SK-N-SH (cell line): ENCODE measurements around the gene UBE4B. TPM values are rescaled to one million over a fixed set of nuclear protein-coding genes. Genes with fewer than 3 reads are reported as not detected.

ENCODE experiments used
- CTCF ChIA-PET: fragments of 300-600, 350-600 bp; formaldehyde crosslinking; extraction: SDS; loops from one replicate; lab custom pipeline; 2021; lab: Yijun Ruan, JAX
- POLR2A ChIA-PET: fragments of 350-600 bp; sonication (Branson Sonifier 250); formaldehyde crosslinking; extraction: SDS; loops from one replicate; lab custom pipeline; 2020; ENCODE audit warnings: antibody characterized with exemption, inconsistent platforms; lab: Yijun Ruan, JAX
- DNase-seq: peaks from one replicate; pipeline ENCODE4 v3.0.0; 2012
- H2AFZ ChIP-seq: fragments of 200-600 bp; sonication (generic); 2 replicates; pipeline ENCODE4 v1.8.1; 2016; ENCODE audit warnings: antibody characterized with exemption, mild to moderate bottlenecking, low read depth
- H3F3A ChIP-seq: fragments of 200-600 bp; sonication (generic); replicated peaks from 2 replicates; pipeline ENCODE3; 2016; ENCODE audit warnings: antibody characterized with exemption, mild to moderate bottlenecking; ENCODE audit not compliant: insufficient read depth
- H3K27ac ChIP-seq, 2 experiments: fragments of 200-500 bp in 1 of 2; fragments of 200-600 bp in 1 of 2; sonication (Bioruptor generic) in 1 of 2; sonication (generic), shearing (Covaris generic) in 1 of 2; 2 replicates each; pipeline versions ENCODE4 v1.5.1 to v1.6.1; 2014 to 2016; ENCODE audit warnings: low read depth in 2 of 2, inconsistent platforms in 1 of 2, low read length in 1 of 2, mild to moderate bottlenecking in 1 of 2, mixed read lengths in 1 of 2
- H3K27me3 ChIP-seq: fragments of 200-600 bp; sonication (generic), shearing (Covaris generic); 2 replicates; pipeline ENCODE4 v1.6.1; 2016; ENCODE audit warnings: mixed run types; ENCODE audit not compliant: insufficient read depth
- H3K36me3 ChIP-seq, 2 experiments: fragments of 200-500 bp in 1 of 2; fragments of 200-600 bp in 1 of 2; sonication (Bioruptor generic) in 1 of 2; sonication (generic) in 1 of 2; replicated peaks in 1 of 2; 2 replicates each; pipeline versions ENCODE3 to v1.5.1; 2014 to 2016; ENCODE audit warnings: low read length in 1 of 2, mild to moderate bottlenecking in 1 of 2; ENCODE audit not compliant: insufficient read depth in 2 of 2, control insufficient read depth in 1 of 2
- H3K4me1 ChIP-seq, 2 experiments: fragments of 200-500 bp in 1 of 2; fragments of 200-600 bp in 1 of 2; sonication (Bioruptor generic) in 1 of 2; sonication (generic), shearing (Covaris generic) in 1 of 2; 2 replicates each; pipeline versions ENCODE4 v1.5.1 to v1.6.1; 2014 to 2016; ENCODE audit warnings: low read depth in 1 of 2, low read length in 1 of 2, mixed run types in 1 of 2; ENCODE audit not compliant: insufficient read depth in 2 of 2, control insufficient read depth in 1 of 2
- H3K4me2 ChIP-seq: fragments of 200-600 bp; sonication (generic), shearing (Covaris generic); 2 replicates; pipeline ENCODE4 v1.6.1; 2017; ENCODE audit warnings: mixed run types
- H3K4me3 ChIP-seq, 2 experiments: fragments of 200-500 bp in 1 of 2; fragments of 200-600 bp in 1 of 2; sonication (Bioruptor generic) in 1 of 2; sonication (generic), shearing (Covaris generic) in 1 of 2; 2 replicates each; pipeline versions ENCODE4 v1.5.1 to v1.8.1; 2014 to 2016; ENCODE audit warnings: low read depth in 2 of 2, inconsistent platforms in 1 of 2, low read length in 1 of 2, mild to moderate bottlenecking in 1 of 2, mixed read lengths in 1 of 2, moderate library complexity in 1 of 2
- H3K79me2 ChIP-seq: fragments of 200-600 bp; sonication (generic); 2 replicates; pipeline ENCODE4 v1.8.1; 2017; ENCODE audit warnings: mild to moderate bottlenecking; ENCODE audit not compliant: insufficient read depth
- H3K9ac ChIP-seq: fragments of 200-600 bp; sonication (generic); 2 replicates; pipeline ENCODE4 v1.6.1; 2017; ENCODE audit warnings: mixed run types
- H3K9me2 ChIP-seq: fragments of 200-600 bp; sonication (generic); 2 replicates; pipeline ENCODE4 v1.6.1; 2017; ENCODE audit warnings: mixed run types
- H3K9me3 ChIP-seq: fragments of 200-600 bp; sonication (generic); 2 replicates; pipeline ENCODE4 v1.6.1; 2017; ENCODE audit warnings: mixed run types, mild to moderate bottlenecking, moderate library complexity
- H4K20me1 ChIP-seq: fragments of 200-600 bp; sonication (generic); 2 replicates; pipeline ENCODE4 v1.6.1; 2017; ENCODE audit warnings: mild to moderate bottlenecking, mixed run types; ENCODE audit not compliant: insufficient read depth
- ELF1 ChIP-seq: IDR thresholded peaks from 2 replicates; pipeline ENCODE4 v1.4.0; 2012
- EP300 ChIP-seq, 2 experiments: IDR thresholded peaks; 2 replicates each; pipeline versions ENCODE4 v1.4.0 to v1.6.1; 2012; ENCODE audit warnings: borderline replicate concordance in 1 of 2, low read depth in 1 of 2, low read length in 1 of 2
- EZH2phosphoT487 ChIP-seq: fragments of 200-600 bp; sonication (generic); IDR thresholded peaks from 2 replicates; pipeline ENCODE4 v1.6.1; 2017; ENCODE audit warnings: low read depth, mixed run types, mild to moderate bottlenecking, antibody characterized with exemption, moderate library complexity, borderline replicate concordance
- FOXM1 ChIP-seq: IDR thresholded peaks from 2 replicates; pipeline ENCODE4 v1.4.0; 2012; ENCODE audit warnings: low read depth, mild to moderate bottlenecking
- GATA2 ChIP-seq: sonication (generic); formaldehyde crosslinking; IDR thresholded peaks from 2 replicates; pipeline ENCODE4 v1.5.0; 2020; ENCODE audit warnings: mild to moderate bottlenecking, missing genetic modification reagents
- MXI1 ChIP-seq: IDR thresholded peaks from 2 replicates; pipeline ENCODE4 v1.6.1; 2012; ENCODE audit warnings: mild to moderate bottlenecking, low read depth, low read length, improper control_type of control experiment
- NFIC ChIP-seq: IDR thresholded peaks from 2 replicates; pipeline ENCODE4 v1.4.0; 2012; ENCODE audit warnings: borderline replicate concordance
- NRF1 ChIP-seq: IDR thresholded peaks from 2 replicates; pipeline ENCODE4 v1.6.1; 2012; ENCODE audit warnings: low read depth, mild to moderate bottlenecking, low read length
- RCOR1 ChIP-seq: fragments of 150-350 bp; IDR thresholded peaks from 2 replicates; pipeline ENCODE4 v1.6.1; 2017; ENCODE audit warnings: antibody characterized with exemption, low read length
- RFX5 ChIP-seq: IDR thresholded peaks from 2 replicates; pipeline ENCODE4 v1.6.1; 2012; ENCODE audit warnings: mild to moderate bottlenecking, improper control_type of control experiment, low read length
- TAF1 ChIP-seq: IDR thresholded peaks from 2 replicates; pipeline ENCODE4 v1.6.1; 2012; ENCODE audit warnings: low read depth, mild to moderate bottlenecking, low read length, moderate library complexity, borderline replicate concordance
- USF2 ChIP-seq: fragments of 150-350 bp; IDR thresholded peaks from 2 replicates; pipeline ENCODE4 v1.6.1; 2017; ENCODE audit warnings: antibody characterized with exemption, low read length, low read depth, borderline replicate concordance
- WGBS: methylation state at CpG from one replicate; pipeline ENCODE4 v1.1.6; 2017; ENCODE audit warnings: low lambda C conversion rate; 5-methylcytosine and 5-hydroxymethylcytosine counted together
- polyA plus RNA-seq, 3 experiments: library from polyadenylated mRNA; depleted of rRNA; stranded (reverse); fragments of >200 nt; gene quantifications; 2 replicates each; pipeline ENCODE4 v1.2.3, GENCODE V29; 2012
- TF ChIP-seq, protein P1 (sequence below): fragments of 150-350 bp; IDR thresholded peaks from 2 replicates; pipeline ENCODE4 v1.6.1; 2016; ENCODE audit warnings: mild to moderate bottlenecking, low read depth, low read length
- TF ChIP-seq, protein P2 (sequence below): IDR thresholded peaks from 2 replicates; pipeline ENCODE4; 2012
- TF ChIP-seq, protein P3 (sequence below): IDR thresholded peaks from 2 replicates; pipeline ENCODE4 v1.6.1; 2012; ENCODE audit warnings: mild to moderate bottlenecking, low read depth, low read length, moderate library complexity
- TF ChIP-seq, protein P4 (sequence below): IDR thresholded peaks from 2 replicates; pipeline ENCODE4 v1.4.0; 2012; ENCODE audit warnings: low read depth, borderline replicate concordance
- TF ChIP-seq, protein P5 (sequence below): fragments of 200-600 bp; sonication (generic); IDR thresholded peaks from 2 replicates; pipeline ENCODE4 v1.6.1; 2017; ENCODE audit warnings: antibody characterized with exemption, mild to moderate bottlenecking, moderate library complexity

The UBE4B gene
- polyA plus RNA-seq, 1 of the 3 experiments (the other 2 are of a cell fraction), result 19.1 TPM

- Histone ChIP-seq H3K9me2 (no peaks in the 10 kb centered on the region), H3K9ac (no peak overlapping the region), H3K4me1 (peaks cover 6 to 27% of the 10 kb centered on the region in 2 experiments; a peak in 3 of 4 replicates), H3K79me2 (peaks cover 73% of the 10 kb centered on the region), H3K27ac (no peak overlapping the region), H3K27me3 (no peaks in the 10 kb centered on the region), H3K36me3 (peaks cover under 1 to 2% of the 10 kb centered on the region in 2 experiments), H3K9me3 (no peaks in the 10 kb centered on the region), H3F3A (peaks cover 37% of the 10 kb centered on the region), H2AFZ (no peak overlapping the region), H3K4me3 (no peak overlapping the region), H3K4me2 (no peak overlapping the region), H4K20me1 (peaks cover 5% of the 10 kb centered on the region)
- POLR2A ChIA-PET, result no interaction called here
- CTCF ChIA-PET, result interaction anchor here (0.9 kb wide), 1 partner anchor 120 kb away, joined by 3 read pairs; no protein-coding TSS in a partner anchor
- TF ChIP-seq RCOR1, result no peak
- TF ChIP-seq MXI1, result no peak
- no peak for TF ChIP-seq EZH2phosphoT487
- no peak for TF ChIP-seq GATA2
- no peak for TF ChIP-seq EP300 (IDR thresholded peaks at IDR 0.05; ENCODE audit: borderline replicate concordance in 1 of 2, low read depth in 1 of 2, low read length in 1 of 2)
- no peak for DNase-seq
- WGBS, result 94% methylated on average over 4 of the region's 4 CpGs
These were observed 37.4 kb downstream of the UBE4B start for GRCh38 chr1:10070206-10070605.

DNA sequence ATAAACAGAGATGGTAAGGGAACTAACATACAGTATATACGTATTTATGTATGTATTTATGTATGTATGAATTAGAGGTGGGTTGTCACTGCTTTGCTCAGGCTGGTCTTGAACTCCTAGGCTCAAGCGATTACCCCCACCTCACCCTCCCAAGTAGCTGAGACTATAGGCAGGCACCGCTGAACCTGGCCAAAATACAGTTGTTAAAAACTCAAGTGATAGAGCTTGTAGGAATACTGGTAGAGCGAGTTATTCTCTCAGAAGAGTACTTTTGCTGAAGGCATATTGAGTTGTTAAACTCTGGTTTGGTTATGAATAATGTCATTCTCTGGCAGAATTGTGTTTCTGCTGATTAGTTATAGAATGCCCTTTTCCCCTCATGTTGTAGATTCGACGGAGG lies 38.9 kb downstream of the UBE4B start:
- H3K9me2 ChIP-seq, result no peaks in the 10 kb centered on the region
- 91% methylated on average over 6 of the region's 6 CpGs for WGBS
- no peak overlapping the region for H3K9ac ChIP-seq
- no peak overlapping the region for H3K4me3 ChIP-seq
- CTCF ChIA-PET, result no interaction called here
- no peaks in the 10 kb centered on the region for H3K27me3 ChIP-seq
- no peak overlapping the region for H2AFZ ChIP-seq
- POLR2A ChIA-PET, result interaction anchor here (0.6 kb wide), 1 partner anchor 1283 kb away, joined by 3 read pairs; no protein-coding TSS in a partner anchor
- peaks cover 2 to 5% of the 10 kb centered on the region in 2 experiments for H3K36me3 ChIP-seq
- DNase-seq, result no peak
- H3K4me2 ChIP-seq, result no peak overlapping the region
- peaks cover 75% of the 10 kb centered on the region for H3K79me2 ChIP-seq
- peaks cover 5% of the 10 kb centered on the region for H4K20me1 ChIP-seq
- no peaks in the 10 kb centered on the region for H3K9me3 ChIP-seq
- peaks cover 6 to 25% of the 10 kb centered on the region in 2 experiments; a peak in 3 of 4 replicates for H3K4me1 ChIP-seq
- H3F3A ChIP-seq, result peaks cover 29% of the 10 kb centered on the region
- H3K27ac ChIP-seq, result no peak overlapping the region
- TF ChIP-seq RFX5 (no peak), MXI1 (no peak), ELF1 (no peak), RCOR1 (no peak), NRF1 (no peak), EZH2phosphoT487 (no peak), FOXM1 (no peak), TAF1 (no peak), NFIC (no peak), GATA2 (no peak), USF2 (no peak)
- TF ChIP-seq, protein P1, sequence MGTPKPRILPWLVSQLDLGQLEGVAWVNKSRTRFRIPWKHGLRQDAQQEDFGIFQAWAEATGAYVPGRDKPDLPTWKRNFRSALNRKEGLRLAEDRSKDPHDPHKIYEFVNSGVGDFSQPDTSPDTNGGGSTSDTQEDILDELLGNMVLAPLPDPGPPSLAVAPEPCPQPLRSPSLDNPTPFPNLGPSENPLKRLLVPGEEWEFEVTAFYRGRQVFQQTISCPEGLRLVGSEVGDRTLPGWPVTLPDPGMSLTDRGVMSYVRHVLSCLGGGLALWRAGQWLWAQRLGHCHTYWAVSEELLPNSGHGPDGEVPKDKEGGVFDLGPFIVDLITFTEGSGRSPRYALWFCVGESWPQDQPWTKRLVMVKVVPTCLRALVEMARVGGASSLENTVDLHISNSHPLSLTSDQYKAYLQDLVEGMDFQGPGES, result no peak
- TF ChIP-seq, protein P2, sequence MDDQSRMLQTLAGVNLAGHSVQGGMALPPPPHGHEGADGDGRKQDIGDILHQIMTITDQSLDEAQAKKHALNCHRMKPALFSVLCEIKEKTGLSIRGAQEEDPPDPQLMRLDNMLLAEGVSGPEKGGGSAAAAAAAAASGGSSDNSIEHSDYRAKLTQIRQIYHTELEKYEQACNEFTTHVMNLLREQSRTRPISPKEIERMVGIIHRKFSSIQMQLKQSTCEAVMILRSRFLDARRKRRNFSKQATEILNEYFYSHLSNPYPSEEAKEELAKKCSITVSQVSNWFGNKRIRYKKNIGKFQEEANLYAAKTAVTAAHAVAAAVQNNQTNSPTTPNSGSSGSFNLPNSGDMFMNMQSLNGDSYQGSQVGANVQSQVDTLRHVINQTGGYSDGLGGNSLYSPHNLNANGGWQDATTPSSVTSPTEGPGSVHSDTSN, result no peak
- TF ChIP-seq, protein P3, sequence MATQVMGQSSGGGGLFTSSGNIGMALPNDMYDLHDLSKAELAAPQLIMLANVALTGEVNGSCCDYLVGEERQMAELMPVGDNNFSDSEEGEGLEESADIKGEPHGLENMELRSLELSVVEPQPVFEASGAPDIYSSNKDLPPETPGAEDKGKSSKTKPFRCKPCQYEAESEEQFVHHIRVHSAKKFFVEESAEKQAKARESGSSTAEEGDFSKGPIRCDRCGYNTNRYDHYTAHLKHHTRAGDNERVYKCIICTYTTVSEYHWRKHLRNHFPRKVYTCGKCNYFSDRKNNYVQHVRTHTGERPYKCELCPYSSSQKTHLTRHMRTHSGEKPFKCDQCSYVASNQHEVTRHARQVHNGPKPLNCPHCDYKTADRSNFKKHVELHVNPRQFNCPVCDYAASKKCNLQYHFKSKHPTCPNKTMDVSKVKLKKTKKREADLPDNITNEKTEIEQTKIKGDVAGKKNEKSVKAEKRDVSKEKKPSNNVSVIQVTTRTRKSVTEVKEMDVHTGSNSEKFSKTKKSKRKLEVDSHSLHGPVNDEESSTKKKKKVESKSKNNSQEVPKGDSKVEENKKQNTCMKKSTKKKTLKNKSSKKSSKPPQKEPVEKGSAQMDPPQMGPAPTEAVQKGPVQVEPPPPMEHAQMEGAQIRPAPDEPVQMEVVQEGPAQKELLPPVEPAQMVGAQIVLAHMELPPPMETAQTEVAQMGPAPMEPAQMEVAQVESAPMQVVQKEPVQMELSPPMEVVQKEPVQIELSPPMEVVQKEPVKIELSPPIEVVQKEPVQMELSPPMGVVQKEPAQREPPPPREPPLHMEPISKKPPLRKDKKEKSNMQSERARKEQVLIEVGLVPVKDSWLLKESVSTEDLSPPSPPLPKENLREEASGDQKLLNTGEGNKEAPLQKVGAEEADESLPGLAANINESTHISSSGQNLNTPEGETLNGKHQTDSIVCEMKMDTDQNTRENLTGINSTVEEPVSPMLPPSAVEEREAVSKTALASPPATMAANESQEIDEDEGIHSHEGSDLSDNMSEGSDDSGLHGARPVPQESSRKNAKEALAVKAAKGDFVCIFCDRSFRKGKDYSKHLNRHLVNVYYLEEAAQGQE, result no peak
- TF ChIP-seq, protein P4, sequence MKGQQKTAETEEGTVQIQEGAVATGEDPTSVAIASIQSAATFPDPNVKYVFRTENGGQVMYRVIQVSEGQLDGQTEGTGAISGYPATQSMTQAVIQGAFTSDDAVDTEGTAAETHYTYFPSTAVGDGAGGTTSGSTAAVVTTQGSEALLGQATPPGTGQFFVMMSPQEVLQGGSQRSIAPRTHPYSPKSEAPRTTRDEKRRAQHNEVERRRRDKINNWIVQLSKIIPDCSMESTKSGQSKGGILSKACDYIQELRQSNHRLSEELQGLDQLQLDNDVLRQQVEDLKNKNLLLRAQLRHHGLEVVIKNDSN, result no peak
- TF ChIP-seq, protein P5, sequence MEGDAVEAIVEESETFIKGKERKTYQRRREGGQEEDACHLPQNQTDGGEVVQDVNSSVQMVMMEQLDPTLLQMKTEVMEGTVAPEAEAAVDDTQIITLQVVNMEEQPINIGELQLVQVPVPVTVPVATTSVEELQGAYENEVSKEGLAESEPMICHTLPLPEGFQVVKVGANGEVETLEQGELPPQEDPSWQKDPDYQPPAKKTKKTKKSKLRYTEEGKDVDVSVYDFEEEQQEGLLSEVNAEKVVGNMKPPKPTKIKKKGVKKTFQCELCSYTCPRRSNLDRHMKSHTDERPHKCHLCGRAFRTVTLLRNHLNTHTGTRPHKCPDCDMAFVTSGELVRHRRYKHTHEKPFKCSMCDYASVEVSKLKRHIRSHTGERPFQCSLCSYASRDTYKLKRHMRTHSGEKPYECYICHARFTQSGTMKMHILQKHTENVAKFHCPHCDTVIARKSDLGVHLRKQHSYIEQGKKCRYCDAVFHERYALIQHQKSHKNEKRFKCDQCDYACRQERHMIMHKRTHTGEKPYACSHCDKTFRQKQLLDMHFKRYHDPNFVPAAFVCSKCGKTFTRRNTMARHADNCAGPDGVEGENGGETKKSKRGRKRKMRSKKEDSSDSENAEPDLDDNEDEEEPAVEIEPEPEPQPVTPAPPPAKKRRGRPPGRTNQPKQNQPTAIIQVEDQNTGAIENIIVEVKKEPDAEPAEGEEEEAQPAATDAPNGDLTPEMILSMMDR, result no peak
